BE2C (cell line): Measurements from ENCODE around the gene GID8.

ENCODE experiments used
- DNase-seq: peaks from one replicate; pipeline ENCODE4 v3.0.0-alpha.2; 2020
- H3K27me3 ChIP-seq: fragments of 250-450 bp; sonication (Bioruptor Pico); 2 replicates; pipeline ENCODE4 v1.5.1; 2020; ENCODE audit warnings: mild to moderate bottlenecking
- H3K36me3 ChIP-seq: fragments of 250-450 bp; sonication (Bioruptor Pico); 2 replicates; pipeline ENCODE4 v1.5.1; 2020; ENCODE audit warnings: mild to moderate bottlenecking
- H3K4me1 ChIP-seq: fragments of 250-450 bp; sonication (Bioruptor Pico); 2 replicates; pipeline ENCODE4 v1.5.1; 2020
- H3K4me3 ChIP-seq: 2 replicates; pipeline ENCODE4 v1.5.1; 2011; ENCODE audit warnings: low read depth, low read length
- H3K9me3 ChIP-seq: fragments of 250-450 bp; sonication (Bioruptor Pico); 2 replicates; pipeline ENCODE4 v1.5.1; 2020
- CTCF ChIP-seq: IDR thresholded peaks from 2 replicates; pipeline ENCODE4 v1.5.1; 2012; ENCODE audit warnings: mild to moderate bottlenecking, low read depth, low read length

Gene GID8

DNA sequence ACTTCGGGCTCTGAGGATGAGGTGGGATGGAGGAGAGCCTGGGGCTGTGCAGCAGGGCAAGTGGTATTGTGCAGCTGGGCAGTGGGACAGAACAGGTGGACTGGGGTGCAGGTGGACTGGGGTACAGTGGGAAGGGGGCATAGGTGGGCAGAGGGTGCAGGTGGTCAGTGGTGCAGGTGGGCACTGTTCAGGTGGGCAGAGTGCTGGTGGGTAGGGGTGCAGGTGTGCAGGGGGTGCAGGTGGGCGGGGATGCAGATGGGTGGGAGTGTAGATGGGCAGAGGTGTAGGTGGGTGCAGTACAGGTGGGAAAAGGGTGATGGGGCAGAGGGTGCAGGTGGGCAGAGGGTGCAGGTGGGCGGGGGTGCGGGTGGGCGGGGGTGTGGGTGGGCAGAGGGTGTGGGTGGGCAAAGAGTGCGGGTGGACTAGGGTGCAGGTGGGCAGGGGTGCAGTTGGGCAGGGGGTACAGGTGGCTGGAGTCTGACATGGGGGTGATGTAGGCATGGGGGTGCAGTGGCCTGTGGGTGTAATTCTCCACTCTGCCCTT is 48.4 kb downstream of the GID8 start:
- no peak for DNase-seq
- H3K4me3 ChIP-seq = no peak overlapping the region
- no peak for TF ChIP-seq CTCF
- H3K9me3 ChIP-seq = no peaks in the 10 kb centered on the region
- H3K36me3 ChIP-seq = no peaks in the 10 kb centered on the region
- peaks cover 40% of the 10 kb centered on the region for H3K27me3 ChIP-seq
- peaks cover 5% of the 10 kb centered on the region for H3K4me1 ChIP-seq

DNA sequence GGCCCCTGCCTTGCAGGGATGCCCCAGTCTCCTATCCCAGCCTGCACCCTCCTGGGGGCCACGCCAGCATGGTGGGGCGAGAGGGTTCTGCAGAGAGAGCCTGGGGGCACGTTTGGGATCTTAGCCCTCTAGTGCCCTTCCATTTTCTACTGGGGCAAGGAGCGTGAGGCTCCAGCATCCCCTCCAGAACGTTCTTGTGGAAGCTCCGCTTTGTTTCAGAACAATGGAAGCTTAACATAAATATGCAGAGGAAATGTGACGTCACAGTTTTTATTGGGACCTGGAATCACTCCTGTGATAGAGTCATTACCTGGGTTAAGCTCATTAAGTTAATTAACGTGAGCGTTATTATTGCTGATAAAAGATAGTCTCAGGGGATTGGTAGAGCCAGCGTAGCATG is 49.2 kb downstream of the GID8 start:
- no peaks in the 10 kb centered on the region for H3K9me3 ChIP-seq
- no peak for DNase-seq
- H3K4me1 ChIP-seq = peaks cover 5% of the 10 kb centered on the region
- H3K36me3 ChIP-seq = no peaks in the 10 kb centered on the region
- no peak for TF ChIP-seq CTCF
- H3K27me3 ChIP-seq = peaks cover 47% of the 10 kb centered on the region
- H3K4me3 ChIP-seq = no peak overlapping the region

GRCh38 chr20:62989201-62989601 is 51.3 kb downstream of the GID8 start:
- no peaks in the 10 kb centered on the region for H3K36me3 ChIP-seq
- H3K4me1 ChIP-seq = peaks cover 5% of the 10 kb centered on the region
- H3K4me3 ChIP-seq = no peak overlapping the region
- H3K27me3 ChIP-seq = peaks cover 55% of the 10 kb centered on the region
- H3K9me3 ChIP-seq = no peaks in the 10 kb centered on the region
- DNase-seq = no peak
- TF ChIP-seq CTCF = no peak

- Histone ChIP-seq H3K4me3 (no peak overlapping the region), H3K36me3 (no peaks in the 10 kb centered on the region), H3K27me3 (peaks cover 64% of the 10 kb centered on the region), H3K4me1 (no peaks in the 10 kb centered on the region; the same call in 1 of the 2 replicates), H3K9me3 (no peaks in the 10 kb centered on the region)
- TF ChIP-seq CTCF = no peak
- DNase-seq = no peak
Measured at GRCh38 chr20:62990306-62990825, 52.4 kb downstream of the GID8 start.

DNA sequence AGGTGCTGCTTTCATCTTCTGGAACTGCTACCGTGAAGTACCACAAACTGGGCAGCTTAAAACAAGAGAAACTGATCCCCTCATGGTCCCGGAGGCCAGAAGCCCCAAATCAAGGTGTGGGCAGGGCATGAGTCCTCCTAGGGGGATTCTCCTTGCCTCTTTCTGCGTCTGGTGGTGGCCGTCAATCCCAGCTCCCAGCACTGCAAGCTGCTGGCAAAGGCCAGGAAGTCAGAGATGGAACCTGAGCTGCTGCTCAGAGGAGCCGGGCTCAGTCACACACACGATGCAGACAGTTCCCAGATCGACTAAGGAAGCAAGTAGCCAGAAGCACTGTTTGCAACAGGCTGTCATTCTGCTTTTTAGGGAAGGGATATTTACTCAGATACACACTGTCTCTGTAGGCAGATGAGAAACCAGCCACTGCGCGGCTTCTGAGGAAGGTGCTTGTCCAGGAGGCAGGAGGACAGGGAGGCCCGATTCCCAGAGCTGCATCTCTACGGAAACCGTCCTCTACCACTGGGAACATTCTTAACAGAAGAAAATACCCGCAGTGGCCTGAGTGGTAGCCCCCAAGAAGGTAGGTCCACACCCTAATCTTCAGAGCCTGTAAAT is 53.4 kb downstream of the GID8 start:
- no peak for TF ChIP-seq CTCF
- Histone ChIP-seq H3K9me3 (no peaks in the 10 kb centered on the region), H3K36me3 (no peaks in the 10 kb centered on the region), H3K4me1 (no peaks in the 10 kb centered on the region), H3K4me3 (no peak overlapping the region), H3K27me3 (peaks cover 66% of the 10 kb centered on the region)
- DNase-seq = no peak

DNA sequence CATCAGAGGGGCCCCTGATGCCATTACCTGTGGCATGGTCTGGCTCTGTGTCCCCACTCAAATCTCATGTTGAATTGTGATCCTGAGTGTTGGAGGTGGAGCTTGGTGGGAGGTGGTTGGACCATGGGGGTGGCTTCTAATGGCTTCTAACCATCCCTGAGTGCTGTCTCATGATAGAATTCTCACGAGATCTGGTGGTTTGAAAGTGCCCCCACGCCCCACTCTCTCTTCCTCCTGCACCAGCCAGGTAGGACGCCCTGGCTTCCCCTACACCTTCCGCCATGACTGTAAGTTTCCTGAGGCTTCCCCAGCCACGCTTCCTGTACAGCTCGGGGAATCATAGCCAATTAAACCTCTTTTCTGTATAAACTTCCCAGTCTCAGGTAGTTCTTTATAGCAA is 53.9 kb downstream of the GID8 start:
- no peak for DNase-seq
- H3K4me1 ChIP-seq = no peaks in the 10 kb centered on the region
- no peaks in the 10 kb centered on the region for H3K9me3 ChIP-seq
- H3K36me3 ChIP-seq = no peaks in the 10 kb centered on the region
- H3K4me3 ChIP-seq = no peak overlapping the region
- TF ChIP-seq CTCF = no peak
- peaks cover 70% of the 10 kb centered on the region for H3K27me3 ChIP-seq
